ENCODE measurements around the gene FSHB. TPM values are rescaled to one million over a fixed set of nuclear protein-coding genes. Genes with fewer than 3 reads are reported as not detected.
A peak's percentile ranks its signal among the peaks of the same experiment; 100 is the strongest.

Gene FSHB
- total RNA-seq, 1 donor from 2014 or later, result not detected

DNA sequence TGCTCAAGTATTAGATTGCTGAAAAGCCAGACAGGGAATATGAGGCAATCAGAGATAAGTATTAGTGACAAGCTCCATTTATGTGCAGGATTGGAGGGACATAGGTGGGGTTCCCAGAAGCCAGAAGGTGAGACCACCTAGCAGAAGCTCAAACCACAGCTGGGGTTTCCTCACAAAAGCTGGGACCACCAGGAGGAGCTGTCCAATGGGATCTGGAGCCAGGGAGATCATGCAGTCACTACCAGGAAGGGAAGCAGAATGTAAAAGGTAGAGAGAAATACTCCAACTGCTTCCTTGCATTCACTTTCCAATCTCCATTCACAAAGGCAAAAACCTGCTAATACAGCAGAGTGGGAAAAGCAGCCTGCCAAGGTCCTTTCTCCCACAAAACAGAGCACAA is 5.2 kb upstream of the FSHB start:
- Mint-ChIP-seq H3K4me3 (ENCODE audit: unreplicated experiment) (no peak overlapping the region), H3K36me3 (ENCODE audit: low read depth) (peaks cover 2% of the 10 kb centered on the region), H3K9me3 (ENCODE audit: low read depth) (peaks cover 10% of the 10 kb centered on the region), H3K27ac (ENCODE audit: unreplicated experiment) (no peak overlapping the region), H3K27me3 (ENCODE audit: low read depth) (peaks cover 18% of the 10 kb centered on the region), H3K4me1 (ENCODE audit: low read depth) (no peaks in the 10 kb centered on the region)
- DNase-seq (ENCODE audit: low spot score), result no peak
- TF ChIP-seq, protein P1, sequence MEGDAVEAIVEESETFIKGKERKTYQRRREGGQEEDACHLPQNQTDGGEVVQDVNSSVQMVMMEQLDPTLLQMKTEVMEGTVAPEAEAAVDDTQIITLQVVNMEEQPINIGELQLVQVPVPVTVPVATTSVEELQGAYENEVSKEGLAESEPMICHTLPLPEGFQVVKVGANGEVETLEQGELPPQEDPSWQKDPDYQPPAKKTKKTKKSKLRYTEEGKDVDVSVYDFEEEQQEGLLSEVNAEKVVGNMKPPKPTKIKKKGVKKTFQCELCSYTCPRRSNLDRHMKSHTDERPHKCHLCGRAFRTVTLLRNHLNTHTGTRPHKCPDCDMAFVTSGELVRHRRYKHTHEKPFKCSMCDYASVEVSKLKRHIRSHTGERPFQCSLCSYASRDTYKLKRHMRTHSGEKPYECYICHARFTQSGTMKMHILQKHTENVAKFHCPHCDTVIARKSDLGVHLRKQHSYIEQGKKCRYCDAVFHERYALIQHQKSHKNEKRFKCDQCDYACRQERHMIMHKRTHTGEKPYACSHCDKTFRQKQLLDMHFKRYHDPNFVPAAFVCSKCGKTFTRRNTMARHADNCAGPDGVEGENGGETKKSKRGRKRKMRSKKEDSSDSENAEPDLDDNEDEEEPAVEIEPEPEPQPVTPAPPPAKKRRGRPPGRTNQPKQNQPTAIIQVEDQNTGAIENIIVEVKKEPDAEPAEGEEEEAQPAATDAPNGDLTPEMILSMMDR (IDR thresholded peaks at IDR 0.05), result peak; percentile 42

DNA sequence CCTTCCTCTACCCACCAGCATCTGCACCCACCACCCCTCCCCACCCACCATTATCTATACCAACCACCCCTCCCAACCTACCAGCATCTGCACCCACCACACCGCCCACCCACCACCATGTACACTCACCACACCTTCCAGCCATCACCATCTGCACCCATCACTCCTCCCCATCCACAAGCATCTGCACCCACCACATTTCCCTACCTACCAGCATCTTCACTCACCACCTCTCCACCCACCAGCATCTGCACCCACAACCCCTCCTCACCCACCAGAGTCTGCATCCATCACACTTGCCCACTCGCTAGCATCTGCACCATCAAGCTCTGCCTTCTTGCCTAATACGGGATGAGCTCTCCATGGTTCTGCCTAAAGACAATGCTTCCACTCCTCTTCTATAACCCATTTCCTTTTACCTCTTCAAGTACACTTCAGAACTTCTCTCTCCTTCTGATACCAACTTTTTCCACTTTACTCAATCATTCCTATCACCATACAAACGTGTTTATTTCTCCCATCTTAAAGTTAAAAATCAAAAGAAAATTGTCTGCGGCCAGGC is 2.4 kb upstream of the FSHB start:
- H3K27me3 Mint-ChIP-seq (ENCODE audit: low read depth), result peaks cover 20% of the 10 kb centered on the region
- H3K9me3 Mint-ChIP-seq (ENCODE audit: low read depth), result peaks cover 10% of the 10 kb centered on the region
- H3K4me3 Mint-ChIP-seq (ENCODE audit: unreplicated experiment), result no peak overlapping the region
- peaks cover 2% of the 10 kb centered on the region for H3K36me3 Mint-ChIP-seq (ENCODE audit: low read depth)
- no peak overlapping the region for H3K27ac Mint-ChIP-seq (ENCODE audit: unreplicated experiment)
- TF ChIP-seq, protein P1 (IDR thresholded peaks at IDR 0.05), result no peak
- DNase-seq (ENCODE audit: low spot score), result no peak
- no peaks in the 10 kb centered on the region for H3K4me1 Mint-ChIP-seq (ENCODE audit: low read depth)

DNA sequence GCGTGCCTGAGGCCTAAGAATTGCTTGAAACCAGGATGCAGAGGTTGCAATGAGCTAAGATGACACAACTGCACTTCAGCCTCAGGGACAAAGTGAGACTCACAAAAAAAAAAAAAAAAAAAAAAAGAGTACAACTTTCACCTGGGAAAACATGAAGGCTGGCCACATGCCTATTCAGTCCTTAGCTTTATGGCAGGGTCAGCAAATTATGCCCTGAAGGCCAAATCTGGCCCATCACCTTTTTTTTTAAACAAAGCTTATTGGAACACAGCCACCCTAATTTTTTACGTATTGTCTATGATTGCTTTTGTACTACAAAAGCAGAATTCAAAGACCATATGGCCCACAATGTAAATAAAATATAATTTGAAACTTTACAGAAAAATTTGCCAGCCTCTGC is 8.2 kb downstream of the FSHB start:
- Mint-ChIP-seq H3K4me3 (ENCODE audit: unreplicated experiment) (no peak overlapping the region), H3K27ac (ENCODE audit: unreplicated experiment) (no peak overlapping the region), H3K36me3 (ENCODE audit: low read depth) (no peaks in the 10 kb centered on the region), H3K27me3 (ENCODE audit: low read depth) (peaks cover 2% of the 10 kb centered on the region), H3K9me3 (ENCODE audit: low read depth) (peaks cover 6% of the 10 kb centered on the region), H3K4me1 (ENCODE audit: low read depth) (peaks cover 9% of the 10 kb centered on the region)
- TF ChIP-seq, protein P1 (IDR thresholded peaks at IDR 0.05), result no peak
- DNase-seq (ENCODE audit: low spot score), result no peak

DNA sequence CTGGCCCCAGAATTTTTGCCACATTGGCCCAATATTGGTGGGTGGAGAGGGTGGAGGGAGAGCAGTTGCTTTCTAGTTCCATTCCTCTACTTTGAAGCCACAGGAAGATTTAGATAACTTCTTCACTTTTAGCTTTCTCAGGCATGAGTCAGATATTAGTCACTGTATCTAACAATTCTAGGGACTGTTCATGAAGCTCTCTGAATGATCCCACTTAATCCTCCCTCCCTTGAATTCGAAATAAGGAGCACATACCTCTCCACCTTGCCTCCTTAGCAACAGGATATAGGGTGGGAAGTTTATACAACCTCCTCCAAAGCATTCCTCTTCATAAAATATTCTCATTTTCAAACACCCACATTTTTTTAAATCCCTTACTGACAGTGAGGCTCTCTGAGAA is 13.5 kb downstream of the FSHB start:
- no peak for DNase-seq (ENCODE audit: low spot score)
- Mint-ChIP-seq H3K9me3 (ENCODE audit: low read depth) (peaks cover 6% of the 10 kb centered on the region), H3K36me3 (ENCODE audit: low read depth) (no peaks in the 10 kb centered on the region), H3K4me3 (ENCODE audit: unreplicated experiment) (no peak overlapping the region), H3K4me1 (ENCODE audit: low read depth) (peaks cover 26% of the 10 kb centered on the region), H3K27me3 (ENCODE audit: low read depth) (no peaks in the 10 kb centered on the region), H3K27ac (ENCODE audit: unreplicated experiment) (no peak overlapping the region)
- TF ChIP-seq, protein P1 (IDR thresholded peaks at IDR 0.05), result no peak

DNA sequence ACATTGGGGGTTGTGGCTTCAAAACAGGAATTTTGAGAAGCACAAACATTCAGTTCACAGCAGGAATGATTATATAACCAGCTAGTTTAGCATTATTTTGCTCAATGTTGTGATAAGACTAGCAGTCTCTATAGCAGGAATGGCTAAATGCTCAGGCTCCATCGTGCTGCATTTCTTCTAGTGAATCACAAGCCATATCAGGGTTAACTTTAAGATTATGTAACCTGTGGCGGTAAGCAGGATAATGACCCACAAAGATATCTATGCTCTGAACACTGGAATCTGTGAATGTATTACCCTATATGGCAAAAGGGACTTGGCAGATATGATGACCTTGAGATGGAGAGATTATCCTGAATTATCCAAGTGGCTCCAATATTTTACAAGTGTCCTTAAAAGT is 14.8 kb downstream of the FSHB start:
- TF ChIP-seq, protein P1 (IDR thresholded peaks at IDR 0.05), result no peak
- Mint-ChIP-seq H3K36me3 (ENCODE audit: low read depth) (no peaks in the 10 kb centered on the region), H3K9me3 (ENCODE audit: low read depth) (no peaks in the 10 kb centered on the region), H3K4me1 (ENCODE audit: low read depth) (peaks cover 26% of the 10 kb centered on the region), H3K27ac (ENCODE audit: unreplicated experiment) (no peak overlapping the region), H3K4me3 (ENCODE audit: unreplicated experiment) (no peak overlapping the region), H3K27me3 (ENCODE audit: low read depth) (no peaks in the 10 kb centered on the region)
- no peak for DNase-seq (ENCODE audit: low spot score)
